ENCODE results near the gene CPT1B. TPM values are rescaled to one million over a fixed set of nuclear protein-coding genes. Genes with fewer than 3 reads are reported as not detected.

CPT1B gene
- total and polyA plus RNA-seq, 10 of the 15 experiments (the other 5 are each of a cell fraction or from before 2014, with no cell fraction given) = 3.5 to 54.0 (median 21.7) TPM

GRCh38 chr22:50621948-50622722 lies 43.9 kb upstream of the CPT1B start (continued):
- TF ChIP-seq ATF2 (IDR thresholded peaks at IDR 0.05; ENCODE audit: low read length) (no peak; the same call in 1 of the 2 replicates), POLR2AphosphoS2 (IDR thresholded peaks at IDR 0.05; ENCODE audit: low read depth, low read length) (no peak), SP1 (IDR thresholded peaks at IDR 0.05; ENCODE audit: low read depth, low read length) (no peak)

GRCh38 chr22:50621356-50621880 lies 43.2 kb upstream of the CPT1B start:
- Histone ChIP-seq H3K9me3 (replicated peaks; ENCODE audit: control insufficient read depth, insufficient read depth, low read length) (no peaks in the 10 kb centered on the region), H3K4me2 (ENCODE audit: control insufficient read depth, insufficient read depth) (peak overlapping the region; percentile 100), H3K4me1 (ENCODE audit: control insufficient read depth, insufficient read depth, low read length) (peaks cover 28% of the 10 kb centered on the region), H4K20me1 (ENCODE audit: control insufficient read depth, insufficient read depth) (no peaks in the 10 kb centered on the region), H3K27me3 (replicated peaks in 1 of 2; ENCODE audit: control insufficient read depth in 2 of 2, insufficient read depth in 2 of 2, low read length in 1 of 2) (no peaks in the 10 kb centered on the region), H2AFZ (ENCODE audit: control insufficient read depth, low read depth, low read length) (peak overlapping the region; percentile 87), H3K9ac (ENCODE audit: control insufficient read depth, insufficient read depth, low read length) (peak overlapping the region; percentile 84), H3K79me2 (ENCODE audit: control insufficient read depth, insufficient read depth, low read length) (no peaks in the 10 kb centered on the region), H3K27ac (ENCODE audit: control insufficient read depth, insufficient read depth) (peak overlapping the region; percentile 97), H3K36me3 (ENCODE audit: control insufficient read depth in 2 of 2, insufficient read depth in 2 of 2, low read length in 1 of 2) (no peaks in the 10 kb centered on the region; a peak in 2 of 4 replicates), H3K4me3 (peak overlapping the region; percentile 70)
- ChIA-PET POLR2A (interaction anchor here (0.5 to 2.1 kb wide), 12 partner anchors 39 to 370 kb away, joined by 3 to 11 read pairs (median 5); partner anchors contain the start of genes CHKB, HDAC10, LMF2 and NCAPH2), SMC1A (ENCODE audit: uncharacterized antibody, unreplicated experiment) (interaction anchor here (0.7 to 3.4 kb wide), 23 partner anchors 12 to 380 kb away, joined by 3 to 20 read pairs (median 4); partner anchors contain the start of genes CHKB, LMF2, NCAPH2 and SCO2), CTCF (interaction anchor here (0.5 to 3.5 kb wide), 50 partner anchors 9 to 472 kb away, joined by 3 to 32 read pairs (median 6); partner anchors contain the start of genes KLHDC7B, LMF2, NCAPH2 and PLXNB2), RAD21 (ENCODE audit: unreplicated experiment) (interaction anchor here (0.5 to 4.0 kb wide), 27 partner anchors 11 to 380 kb away, joined by 3 to 43 read pairs (median 4); partner anchors contain the start of genes HDAC10, LMF2, NCAPH2 and SCO2)
- intact Hi-C loops (cut with micrococcal nuclease; ENCODE audit: unreplicated experiment) = loop anchor here (5.0 kb wide), 3 partner anchors 71 to 379 kb away; no protein-coding TSS in a partner anchor
- BruUV-seq (replicated peaks) = no TSS peak
- in situ Hi-C loops (cut with MboI) = loop anchor here (5.0 kb wide), 1 partner anchor 94 kb away; the partner anchor contains the start of gene SCO2
- DNase-seq (ENCODE audit: low read depth, low spot score) = peak; percentile 69
- peak; percentile 81 for ATAC-seq
- FAIRE-seq = peak; percentile 92
- 0% methylated on average over 10 of the region's 10 CpGs for WGBS (ENCODE audit: insufficient coverage, insufficient replicate concordance, low lambda C conversion rate, missing lambda C conversion rate)
- TF ChIP-seq, protein P1, sequence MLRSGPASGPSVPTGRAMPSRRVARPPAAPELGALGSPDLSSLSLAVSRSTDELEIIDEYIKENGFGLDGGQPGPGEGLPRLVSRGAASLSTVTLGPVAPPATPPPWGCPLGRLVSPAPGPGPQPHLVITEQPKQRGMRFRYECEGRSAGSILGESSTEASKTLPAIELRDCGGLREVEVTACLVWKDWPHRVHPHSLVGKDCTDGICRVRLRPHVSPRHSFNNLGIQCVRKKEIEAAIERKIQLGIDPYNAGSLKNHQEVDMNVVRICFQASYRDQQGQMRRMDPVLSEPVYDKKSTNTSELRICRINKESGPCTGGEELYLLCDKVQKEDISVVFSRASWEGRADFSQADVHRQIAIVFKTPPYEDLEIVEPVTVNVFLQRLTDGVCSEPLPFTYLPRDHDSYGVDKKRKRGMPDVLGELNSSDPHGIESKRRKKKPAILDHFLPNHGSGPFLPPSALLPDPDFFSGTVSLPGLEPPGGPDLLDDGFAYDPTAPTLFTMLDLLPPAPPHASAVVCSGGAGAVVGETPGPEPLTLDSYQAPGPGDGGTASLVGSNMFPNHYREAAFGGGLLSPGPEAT (IDR thresholded peaks at IDR 0.05; ENCODE audit: low read depth) = no peak; the same call in 1 of the 2 replicates
- TF ChIP-seq BHLHE40 (IDR thresholded peaks at IDR 0.05; ENCODE audit: borderline replicate concordance in 1 of 2, low read depth in 2 of 2, low read length in 1 of 2) = no peak; a peak in 1 of 4 replicates
- TF ChIP-seq EED (IDR thresholded peaks at IDR 0.05; ENCODE audit: low read depth) = peak; percentile 29; the same call in 1 of the 2 replicates
- peak; percentile 53; the same call in 1 of the 2 replicates for TF ChIP-seq PAX5 (IDR thresholded peaks at IDR 0.05; ENCODE audit: borderline replicate concordance, low read depth, low read length)
- TF ChIP-seq, protein P2, sequence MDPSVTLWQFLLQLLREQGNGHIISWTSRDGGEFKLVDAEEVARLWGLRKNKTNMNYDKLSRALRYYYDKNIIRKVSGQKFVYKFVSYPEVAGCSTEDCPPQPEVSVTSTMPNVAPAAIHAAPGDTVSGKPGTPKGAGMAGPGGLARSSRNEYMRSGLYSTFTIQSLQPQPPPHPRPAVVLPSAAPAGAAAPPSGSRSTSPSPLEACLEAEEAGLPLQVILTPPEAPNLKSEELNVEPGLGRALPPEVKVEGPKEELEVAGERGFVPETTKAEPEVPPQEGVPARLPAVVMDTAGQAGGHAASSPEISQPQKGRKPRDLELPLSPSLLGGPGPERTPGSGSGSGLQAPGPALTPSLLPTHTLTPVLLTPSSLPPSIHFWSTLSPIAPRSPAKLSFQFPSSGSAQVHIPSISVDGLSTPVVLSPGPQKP (IDR thresholded peaks at IDR 0.05; ENCODE audit: low read depth, low read length) = no peak
- TF ChIP-seq, protein P3, sequence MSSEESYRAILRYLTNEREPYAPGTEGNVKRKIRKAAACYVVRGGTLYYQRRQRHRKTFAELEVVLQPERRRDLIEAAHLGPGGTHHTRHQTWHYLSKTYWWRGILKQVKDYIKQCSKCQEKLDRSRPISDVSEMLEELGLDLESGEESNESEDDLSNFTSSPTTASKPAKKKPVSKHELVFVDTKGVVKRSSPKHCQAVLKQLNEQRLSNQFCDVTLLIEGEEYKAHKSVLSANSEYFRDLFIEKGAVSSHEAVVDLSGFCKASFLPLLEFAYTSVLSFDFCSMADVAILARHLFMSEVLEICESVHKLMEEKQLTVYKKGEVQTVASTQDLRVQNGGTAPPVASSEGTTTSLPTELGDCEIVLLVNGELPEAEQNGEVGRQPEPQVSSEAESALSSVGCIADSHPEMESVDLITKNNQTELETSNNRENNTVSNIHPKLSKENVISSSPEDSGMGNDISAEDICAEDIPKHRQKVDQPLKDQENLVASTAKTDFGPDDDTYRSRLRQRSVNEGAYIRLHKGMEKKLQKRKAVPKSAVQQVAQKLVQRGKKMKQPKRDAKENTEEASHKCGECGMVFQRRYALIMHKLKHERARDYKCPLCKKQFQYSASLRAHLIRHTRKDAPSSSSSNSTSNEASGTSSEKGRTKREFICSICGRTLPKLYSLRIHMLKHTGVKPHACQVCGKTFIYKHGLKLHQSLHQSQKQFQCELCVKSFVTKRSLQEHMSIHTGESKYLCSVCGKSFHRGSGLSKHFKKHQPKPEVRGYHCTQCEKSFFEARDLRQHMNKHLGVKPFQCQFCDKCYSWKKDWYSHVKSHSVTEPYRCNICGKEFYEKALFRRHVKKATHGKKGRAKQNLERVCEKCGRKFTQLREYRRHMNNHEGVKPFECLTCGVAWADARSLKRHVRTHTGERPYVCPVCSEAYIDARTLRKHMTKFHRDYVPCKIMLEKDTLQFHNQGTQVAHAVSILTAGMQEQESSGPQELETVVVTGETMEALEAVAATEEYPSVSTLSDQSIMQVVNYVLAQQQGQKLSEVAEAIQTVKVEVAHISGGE (CRISPR knock-in tag; IDR thresholded peaks at IDR 0.05) = no peak
